NCI-H1417 treated with DMSO at 0.1 percent for 48 hours (cell line): Measurements from ENCODE around the gene MMP11.

ENCODE experiments used
- DNase-seq: peaks from one replicate; lab custom pipeline; 2025; lab: John Stamatoyannopoulos, UW

MMP11 gene

DNA sequence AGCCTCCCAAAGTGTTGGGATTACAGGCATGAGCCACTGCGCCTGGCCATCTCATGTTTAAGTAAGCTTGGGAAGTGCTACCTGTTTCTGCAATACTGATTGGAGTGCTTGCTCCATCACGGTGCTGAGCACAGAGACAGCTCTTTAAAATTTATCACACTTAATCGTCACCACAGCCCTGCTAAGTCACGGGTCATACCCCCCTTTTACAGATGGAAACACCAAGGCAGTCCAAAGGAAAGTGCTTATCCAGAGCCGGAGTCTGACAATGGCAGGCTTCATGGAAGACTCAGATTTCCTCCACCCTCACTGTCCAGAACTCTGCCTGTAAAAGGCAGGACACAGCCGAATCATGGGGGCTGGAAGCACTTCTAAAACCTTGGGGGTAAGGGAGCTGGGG, 12.6 kb upstream of the MMP11 start:
- no peak for DNase-seq

DNA sequence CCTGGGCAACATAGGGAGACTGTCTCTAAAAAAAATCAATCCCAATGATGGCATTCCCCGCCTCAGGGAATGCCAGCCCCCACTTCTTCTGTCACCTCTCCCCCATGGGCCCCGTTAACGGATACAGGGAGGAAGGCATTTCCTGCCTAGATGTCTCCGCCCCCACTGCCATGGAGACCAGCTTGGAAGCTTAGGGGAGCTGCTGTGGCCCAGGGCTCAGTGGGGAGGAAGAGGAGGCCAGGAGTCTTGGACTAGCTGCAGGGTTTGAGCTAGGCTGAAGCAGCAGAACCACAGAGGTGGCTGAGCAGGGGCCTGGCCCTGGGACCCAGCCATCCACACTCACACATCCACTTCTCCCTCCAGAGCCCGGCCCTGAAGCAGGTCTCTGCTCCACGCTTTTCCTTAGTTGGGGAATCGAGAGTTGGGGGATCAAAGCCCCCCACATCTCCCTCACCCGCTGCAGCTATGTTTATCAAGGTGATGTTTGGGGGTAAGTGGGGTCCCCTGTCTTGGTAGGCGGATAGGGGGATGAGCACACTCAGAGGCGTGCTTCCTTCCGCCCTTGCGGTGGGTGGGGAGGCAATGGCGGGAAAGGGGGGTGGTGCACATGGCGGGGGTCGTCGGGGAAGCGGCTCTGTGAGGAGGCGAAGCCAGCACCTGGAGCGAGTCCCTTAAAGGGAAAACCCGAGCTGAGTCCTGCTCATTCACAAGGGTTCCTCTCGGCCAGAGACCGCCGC, 9.6 kb upstream of the MMP11 start, which contains the start of gene C22orf15:
Gene C22orf15 (plus strand): TSS at position 149 of the 737 bp plus-strand sequence. CDS start 317 bp downstream, at position 466.
- DNase-seq: no peak

DNA sequence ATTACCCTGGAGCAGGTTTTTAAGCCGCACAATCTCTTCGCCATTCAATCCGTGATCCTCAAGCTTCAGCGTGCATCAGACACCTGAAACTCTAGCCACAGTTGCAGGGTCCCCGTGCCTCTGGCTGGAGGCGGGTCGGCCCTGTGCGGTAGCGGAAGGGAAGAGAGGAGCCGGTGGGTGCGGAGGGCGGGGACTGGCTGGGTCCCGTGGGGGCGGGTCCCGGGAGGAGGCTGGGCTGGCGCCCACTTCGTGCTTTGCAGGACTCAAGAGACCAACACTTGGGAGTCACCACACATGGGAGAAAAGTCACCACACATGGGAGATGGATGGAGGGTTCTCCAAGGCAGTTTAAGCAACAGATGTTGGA, 9.1 kb upstream of the MMP11 start:
- DNase-seq: no peak

DNA sequence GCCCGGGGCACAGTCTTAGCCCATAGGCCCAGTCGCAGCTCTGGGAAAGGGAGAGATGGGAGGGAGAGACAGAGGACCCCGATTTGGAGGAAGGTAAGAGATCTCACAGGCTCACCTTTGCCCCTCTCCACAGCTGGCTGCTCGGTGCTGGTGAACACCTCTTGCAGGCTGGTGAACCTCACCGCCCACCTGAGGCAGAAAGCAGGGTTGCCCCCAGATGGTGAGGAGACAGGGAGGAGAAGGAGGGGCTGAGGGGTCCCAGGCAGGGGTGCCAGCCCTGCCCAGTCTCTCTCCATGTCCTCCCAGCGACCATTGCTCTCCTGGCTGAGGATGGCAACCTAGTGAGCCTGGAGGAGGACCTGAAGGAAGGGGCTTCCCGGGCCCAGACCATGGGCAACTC, 8.7 kb upstream of the MMP11 start:
- DNase-seq: no peak

DNA sequence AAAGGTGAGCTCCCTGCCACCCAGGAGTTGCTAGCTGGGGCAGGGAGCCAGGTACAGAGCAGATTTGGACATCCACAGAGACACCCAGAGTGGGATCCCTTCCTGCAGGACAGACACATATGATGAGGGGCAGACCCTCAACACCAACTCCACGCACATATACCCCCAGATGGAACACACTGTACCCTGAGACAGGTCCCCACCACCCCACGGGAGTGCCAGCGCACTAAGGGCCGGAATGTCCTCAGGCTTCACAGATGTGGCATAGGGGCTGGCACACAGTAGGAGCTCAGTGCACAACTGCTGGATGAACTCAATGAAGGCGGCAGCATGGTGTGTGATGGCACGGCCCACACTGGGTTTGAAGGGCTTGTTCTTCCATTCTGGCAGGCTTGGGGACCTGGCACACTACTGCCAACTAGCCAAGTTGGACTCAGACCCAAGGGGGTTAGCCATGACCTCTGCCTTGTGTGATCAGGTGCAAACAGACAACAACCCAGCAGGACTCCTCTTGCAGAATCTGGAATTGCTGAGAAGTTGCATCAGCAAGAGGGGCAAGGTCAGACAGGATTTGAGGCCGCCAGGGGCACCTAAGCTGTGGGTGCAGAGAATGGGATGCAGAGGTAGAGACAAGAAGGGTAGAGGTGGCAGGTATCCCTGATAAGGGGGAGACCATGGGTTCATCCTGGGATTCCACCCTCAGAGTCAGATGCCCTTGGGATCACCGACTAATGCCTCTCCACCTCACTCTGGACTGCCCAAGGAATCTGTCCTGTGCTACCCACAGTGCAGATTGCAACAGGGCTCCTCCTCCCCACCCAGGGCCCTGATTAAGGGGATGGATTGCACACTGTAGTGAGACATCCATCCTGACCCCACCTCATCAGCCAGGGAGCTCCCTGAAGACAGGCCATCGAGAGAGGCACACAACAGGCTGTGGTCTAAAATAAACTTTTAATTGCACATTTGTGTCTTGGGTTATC, 7.5 kb upstream of the MMP11 start:
- DNase-seq: no peak

DNA sequence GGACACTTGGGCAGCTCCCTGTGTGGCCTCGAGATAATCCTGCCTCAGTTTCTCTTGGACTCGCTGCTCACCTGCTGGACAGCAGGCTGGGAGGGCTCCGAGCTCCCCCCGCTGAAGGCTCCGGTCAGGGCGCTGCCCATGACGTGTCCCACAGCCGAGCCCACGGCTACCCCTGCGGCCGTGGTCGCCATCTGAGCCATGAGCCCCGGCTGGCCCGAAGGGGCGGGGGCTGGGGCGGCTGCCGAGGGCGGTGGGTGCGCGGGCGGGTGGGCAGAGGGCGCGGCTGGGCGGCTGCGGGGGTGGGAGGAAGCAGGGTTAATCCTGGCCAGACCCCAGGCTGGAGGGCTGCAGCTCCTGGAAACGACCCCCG, 5.4 kb upstream of the MMP11 start:
- DNase-seq: no peak

DNA sequence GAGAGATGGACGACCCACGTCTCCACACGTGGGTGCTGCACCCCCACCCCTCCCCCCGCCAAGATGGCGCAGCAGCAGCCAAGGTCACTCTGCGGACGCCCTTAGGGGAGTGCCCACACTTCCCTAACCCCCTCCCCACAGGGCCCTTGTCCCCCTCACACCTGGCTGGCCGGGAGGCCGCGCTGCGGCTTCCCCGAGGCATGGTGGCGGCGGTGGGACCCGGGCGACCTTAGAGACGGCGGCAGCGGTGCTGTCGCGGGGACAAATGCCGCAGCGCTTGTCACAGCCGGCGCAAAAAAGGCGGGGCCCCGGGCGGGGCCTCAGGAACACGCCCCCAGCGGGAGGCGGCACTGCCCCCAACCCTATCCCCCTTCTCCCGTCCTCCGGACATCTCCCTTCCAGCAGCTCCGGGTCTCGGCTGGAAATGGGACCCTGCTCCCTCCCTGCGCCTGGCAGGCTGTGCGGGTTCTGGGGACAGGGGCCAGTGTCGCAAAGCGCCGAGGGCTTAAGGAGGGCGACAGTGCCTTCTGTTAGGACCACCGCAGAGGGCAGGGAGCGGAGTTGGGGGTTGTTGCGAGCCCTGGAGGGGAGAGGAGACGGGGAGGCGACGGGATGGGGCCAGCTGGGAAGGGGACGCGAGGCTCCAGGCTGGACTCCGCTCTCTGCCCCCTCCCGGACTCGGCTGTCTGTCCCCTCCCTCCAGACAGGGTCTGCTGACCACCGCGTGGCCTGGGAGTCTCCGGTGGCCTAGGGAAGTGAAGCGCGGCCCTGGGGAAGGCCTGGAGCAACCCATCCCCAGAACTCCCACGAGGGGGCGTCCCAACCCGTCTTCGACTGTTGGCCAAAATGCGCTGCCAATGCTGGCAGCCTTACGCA, 4.7 kb upstream of the MMP11 start, which contains the start of gene CHCHD10:
Gene CHCHD10 (minus strand): TSS at position 300 of the 876 bp plus-strand sequence. CDS start 98 bp downstream, at position 202.
- DNase-seq: no peak

DNA sequence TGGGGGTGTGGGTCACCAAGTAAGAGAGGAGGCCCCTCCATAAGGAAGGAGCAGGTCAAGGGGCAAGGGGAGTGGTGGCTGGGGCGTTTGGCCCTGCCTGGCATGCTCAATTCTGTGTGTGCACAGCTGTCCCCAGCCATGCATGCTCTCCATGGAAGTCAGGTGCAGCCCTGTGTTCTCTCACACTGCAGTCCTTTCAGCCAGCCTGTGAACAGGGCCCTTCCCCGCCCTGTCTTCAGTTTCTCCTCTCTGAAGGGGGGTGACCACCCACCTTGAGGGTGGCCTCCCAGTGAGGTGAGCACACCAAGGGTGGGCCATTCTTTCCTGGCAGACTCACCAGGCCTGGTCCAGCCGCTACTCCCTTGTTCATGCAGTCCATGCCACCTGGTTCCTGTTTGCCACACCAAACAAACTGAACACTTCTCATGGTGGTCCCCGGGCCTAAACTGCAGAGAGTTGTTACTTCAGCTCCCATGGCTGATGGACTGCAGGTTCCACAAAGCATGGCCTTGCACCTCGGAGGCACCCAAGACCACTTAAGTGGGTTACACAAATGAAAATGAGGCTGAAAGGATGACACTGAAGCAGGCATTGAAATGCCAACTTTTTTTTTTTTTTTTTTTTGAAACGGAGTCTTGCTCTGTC, 3.2 kb upstream of the MMP11 start:
- DNase-seq: no peak

DNA sequence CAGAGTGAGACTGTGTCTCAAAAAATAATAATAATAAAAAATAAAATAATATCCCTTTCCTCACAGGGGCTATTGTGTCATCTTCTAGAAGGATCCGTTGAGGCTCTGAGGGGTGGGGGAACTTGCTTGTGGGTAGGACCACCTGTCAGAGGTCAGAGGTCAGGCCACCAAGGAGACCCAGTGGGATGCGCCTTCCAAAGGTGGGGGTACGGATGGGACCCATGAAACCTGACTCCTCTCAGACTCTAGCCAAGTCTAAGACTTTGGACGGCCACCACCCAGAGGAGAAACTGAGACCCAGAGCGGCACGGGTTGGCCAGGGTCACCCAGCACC, 367 bp upstream of the MMP11 start:
- DNase-seq: no peak

DNA sequence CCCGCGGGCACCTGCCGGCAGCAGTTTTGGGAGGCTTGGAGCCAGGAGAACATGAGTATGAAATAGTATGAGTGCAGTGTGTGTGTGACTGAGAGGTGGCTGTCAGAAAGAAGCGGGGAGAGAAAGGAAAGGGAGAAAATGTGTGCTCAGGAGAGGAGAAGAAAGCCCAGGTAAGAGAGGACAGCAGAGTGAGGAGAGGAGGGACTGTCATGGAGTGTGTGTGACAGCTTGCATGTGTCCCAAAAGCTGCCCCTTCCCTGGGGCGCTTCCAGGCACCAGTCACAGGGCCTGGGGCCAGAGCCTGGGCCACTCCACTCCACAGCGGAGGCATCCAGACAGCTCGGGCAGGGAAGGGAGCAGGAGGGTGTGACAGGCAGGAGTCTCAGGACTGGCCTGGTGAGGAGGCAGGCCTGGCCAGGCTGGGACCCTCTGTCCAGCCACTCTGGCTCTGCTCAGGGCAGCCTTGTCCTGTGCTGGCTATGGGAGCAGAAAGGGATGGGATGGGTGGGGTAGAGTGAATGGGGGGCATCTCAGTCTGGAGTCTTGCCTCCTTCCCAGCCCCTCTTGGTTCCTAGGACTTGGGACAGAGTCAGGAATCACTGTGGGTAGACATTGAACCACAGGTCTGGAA, 949 bp downstream of the MMP11 start:
- no peak for DNase-seq

DNA sequence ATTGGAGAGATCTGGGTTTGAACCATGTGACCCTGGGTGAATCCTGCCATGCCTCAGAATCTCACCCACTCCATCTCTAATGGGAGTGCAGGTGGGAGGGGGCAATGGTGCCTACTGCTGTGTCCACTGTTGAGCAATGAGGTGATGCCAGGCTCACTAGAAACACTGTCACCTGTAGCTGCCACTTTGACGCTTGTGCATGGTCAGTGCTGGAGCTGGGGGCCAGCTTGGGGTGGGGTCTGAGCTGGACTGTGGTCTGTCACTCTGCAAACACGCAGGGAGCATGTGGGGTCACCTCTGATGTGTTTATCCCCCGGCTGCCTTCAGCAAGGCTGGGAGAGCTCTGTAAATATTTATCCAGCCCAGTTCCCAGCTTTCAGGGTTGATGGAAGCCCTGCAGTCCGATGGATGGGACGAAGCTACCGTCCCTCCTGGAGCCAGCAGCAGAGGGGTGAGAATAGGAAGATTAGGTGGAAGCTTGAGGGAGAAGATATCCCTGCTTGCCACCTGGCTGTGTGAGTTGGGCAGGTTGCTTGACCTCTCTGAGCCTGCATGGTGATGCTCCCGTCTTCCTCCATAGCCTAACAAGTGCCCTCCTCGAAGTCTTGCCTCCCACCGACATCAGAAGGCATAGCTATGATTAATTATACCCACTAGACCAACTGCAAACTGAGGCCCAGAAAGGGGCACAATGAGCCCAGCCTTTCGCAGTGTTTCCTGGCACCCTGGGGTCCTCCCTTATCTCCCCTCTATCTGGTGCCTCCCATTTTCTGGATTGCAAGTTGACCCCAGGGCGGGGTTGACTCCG, 1.7 kb downstream of the MMP11 start:
- DNase-seq: no peak

DNA sequence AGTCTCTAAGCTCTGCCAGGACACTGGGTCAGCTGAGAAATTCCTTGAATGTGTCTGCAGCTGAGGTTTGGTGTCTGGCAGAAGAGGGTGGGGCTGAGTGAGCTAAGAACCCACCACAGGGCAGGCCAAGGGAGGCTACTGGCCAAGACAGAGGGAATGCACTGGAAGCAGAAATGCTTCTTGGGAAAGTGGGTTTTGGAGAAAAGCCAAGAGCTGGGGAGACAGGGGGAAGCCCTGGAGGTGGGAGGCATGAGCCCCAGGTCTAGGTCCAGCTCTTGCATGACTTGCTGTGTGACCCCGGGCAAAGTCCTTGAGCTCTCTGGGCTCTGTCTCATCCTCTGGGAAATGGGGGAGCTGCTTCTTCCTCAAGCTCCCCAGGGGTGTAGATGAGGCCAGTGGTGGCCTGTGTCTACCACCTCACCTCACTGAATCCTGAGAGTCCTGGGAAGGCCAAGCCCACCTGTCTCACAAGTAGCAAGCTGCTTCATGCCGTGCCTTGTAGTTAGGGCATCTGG, 2.3 kb downstream of the MMP11 start:
- DNase-seq: no peak

DNA sequence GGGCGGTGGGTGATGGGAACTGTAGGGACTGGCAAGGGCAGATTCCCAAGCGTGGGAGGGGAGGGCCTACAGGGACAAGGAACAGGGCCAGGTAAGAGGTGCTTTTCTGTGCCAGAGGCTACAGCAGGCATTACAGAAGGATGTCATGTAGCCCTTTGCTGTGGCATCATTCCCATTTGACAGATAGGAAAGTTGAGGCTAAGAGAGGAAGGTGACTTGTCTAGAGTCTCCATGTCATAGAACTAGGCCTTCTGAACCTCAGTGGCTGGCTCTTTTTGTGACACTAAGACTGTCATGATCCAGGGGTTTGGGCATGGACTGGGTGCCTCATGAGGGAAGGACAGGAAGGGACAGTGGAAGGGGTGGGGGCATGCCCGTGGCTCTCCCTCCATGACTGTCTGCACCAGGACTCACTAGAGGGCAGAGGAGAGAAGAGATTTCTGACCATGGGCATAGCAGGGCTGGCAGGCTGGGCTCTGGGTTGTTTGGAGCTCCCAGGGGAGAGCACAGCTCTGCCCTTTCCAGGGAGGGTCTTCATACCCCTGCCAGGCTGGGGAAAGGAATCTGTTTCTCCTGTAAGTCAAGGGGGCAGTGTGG, 3.2 kb downstream of the MMP11 start:
- DNase-seq: no peak

DNA sequence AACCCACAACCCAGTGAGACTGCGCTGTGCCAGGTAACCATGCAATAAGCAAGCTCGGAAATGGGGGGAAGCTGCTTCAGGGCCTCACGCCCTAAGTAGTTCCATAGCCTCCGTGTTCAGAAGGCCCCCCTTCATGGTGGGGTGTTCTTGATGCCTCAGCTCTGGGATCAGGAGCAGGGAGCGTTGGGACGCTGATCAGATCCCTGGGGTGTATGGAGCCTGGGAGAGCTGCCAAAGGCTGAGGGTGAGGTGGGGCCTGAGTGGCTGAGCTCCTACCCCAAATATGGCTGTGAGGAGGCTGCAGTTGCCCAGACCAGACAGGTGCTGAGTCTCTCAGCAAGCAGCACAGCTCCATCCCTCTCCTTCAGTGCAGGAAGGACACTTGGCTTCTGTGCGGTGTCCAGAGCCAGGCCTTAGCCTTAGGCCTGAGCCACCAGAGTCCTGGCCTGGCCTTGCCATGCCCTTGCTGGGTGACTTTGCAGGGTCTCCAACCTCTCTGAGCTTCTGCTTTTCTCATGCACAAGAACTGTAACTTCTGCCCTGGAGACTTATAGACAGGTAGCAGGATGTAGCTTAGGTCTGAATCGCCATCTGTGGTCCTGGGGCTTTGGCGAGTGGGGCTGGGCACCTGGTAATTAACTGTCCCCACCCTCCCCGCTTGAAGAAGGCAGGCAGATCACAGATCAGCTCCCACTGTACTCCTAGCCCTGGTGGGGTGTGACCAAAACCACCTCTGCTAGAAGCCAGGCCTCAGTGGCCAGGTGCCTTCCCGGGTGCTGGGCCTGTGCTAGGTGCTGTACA, 5.3 kb downstream of the MMP11 start:
- DNase-seq: no peak

DNA sequence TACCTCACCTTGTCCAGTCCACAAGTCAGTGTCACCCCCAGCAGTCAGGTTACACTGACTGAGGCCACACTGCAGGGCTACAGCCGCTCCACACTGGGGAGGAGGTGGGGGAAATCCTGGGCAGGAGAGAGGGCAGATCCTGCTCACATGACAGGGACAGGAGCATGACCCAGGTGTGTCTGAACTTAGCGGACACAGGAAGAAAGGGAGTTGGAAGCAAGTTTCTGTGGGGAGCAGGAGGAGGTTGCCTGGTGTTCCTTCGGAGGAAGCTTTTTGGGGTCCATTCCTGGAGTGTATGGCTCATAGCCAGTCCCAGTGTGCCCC, 5.9 kb downstream of the MMP11 start:
- DNase-seq: no peak

DNA sequence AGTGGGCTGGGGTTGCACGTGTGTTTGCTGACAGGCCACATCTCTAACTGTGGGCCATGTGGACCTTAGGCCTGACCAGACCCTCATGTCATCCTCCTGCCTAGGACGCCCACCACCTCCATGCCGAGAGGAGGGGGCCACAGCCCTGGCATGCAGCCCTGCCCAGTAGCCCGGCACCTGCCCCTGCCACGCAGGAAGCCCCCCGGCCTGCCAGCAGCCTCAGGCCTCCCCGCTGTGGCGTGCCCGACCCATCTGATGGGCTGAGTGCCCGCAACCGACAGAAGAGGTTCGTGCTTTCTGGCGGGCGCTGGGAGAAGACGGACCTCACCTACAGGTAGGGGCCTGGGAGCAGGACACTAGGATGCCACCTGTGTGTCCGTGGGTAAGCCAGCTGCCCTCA, 6.4 kb downstream of the MMP11 start:
- no peak for DNase-seq

DNA sequence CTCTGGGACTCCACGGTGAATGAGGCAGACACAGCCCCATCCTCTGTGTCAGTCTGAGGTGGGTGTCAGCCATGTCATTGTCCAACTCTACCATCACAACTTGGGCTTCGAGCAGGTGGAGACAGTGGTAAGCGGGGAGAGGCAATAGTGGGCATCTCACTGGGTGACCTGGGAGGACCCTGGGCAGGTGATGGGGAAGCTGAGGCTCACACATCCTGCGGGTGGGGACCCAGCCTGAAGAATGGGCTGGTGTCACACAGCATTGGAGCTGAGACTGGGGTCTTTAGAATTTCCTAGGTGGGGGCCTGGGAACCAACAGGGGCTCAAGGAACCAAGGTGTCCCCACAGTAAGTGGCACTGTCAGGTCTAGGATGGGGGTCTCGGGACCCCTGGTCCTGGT, 7.1 kb downstream of the MMP11 start:
- DNase-seq: no peak

DNA sequence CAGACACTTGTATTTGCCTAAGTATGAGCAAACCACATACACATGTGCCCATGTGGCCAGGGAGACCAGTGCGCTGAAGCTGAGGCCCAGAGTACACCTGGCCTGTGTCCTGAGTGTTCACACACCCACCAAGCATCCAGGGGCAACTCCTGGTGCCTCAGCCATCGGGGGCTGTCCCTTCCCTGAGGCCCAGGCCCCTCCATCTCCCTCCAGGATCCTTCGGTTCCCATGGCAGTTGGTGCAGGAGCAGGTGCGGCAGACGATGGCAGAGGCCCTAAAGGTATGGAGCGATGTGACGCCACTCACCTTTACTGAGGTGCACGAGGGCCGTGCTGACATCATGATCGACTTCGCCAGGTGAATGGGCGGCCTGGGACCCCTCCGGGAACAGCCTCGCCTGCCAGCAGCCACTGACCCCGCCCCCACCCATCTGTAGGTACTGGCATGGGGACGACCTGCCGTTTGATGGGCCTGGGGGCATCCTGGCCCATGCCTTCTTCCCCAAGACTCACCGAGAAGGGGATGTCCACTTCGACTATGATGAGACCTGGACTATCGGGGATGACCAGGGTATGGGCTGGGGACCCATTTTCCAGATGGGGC, 7.6 kb downstream of the MMP11 start:
- DNase-seq: no peak

DNA sequence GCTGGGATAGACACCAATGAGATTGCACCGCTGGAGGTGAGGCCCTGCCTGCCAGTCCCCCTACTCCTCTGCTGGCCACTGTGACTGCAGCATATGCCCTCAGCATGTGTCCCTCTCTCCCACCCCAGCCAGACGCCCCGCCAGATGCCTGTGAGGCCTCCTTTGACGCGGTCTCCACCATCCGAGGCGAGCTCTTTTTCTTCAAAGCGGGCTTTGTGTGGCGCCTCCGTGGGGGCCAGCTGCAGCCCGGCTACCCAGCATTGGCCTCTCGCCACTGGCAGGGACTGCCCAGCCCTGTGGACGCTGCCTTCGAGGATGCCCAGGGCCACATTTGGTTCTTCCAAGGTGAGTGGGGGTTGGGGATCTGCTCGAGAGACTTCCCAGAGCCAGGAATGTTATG, 8.4 kb downstream of the MMP11 start:
- DNase-seq: no peak
